CD4-positive, alpha-beta T cell treated with Interleukin-2 at 100 ng/mL for 4 hours (primary cell): ENCODE results near the gene KRT84.

Experiments
- DNase-seq: peaks from one replicate; pipeline ENCODE4 v3.0.0-alpha.2; 2020; ENCODE audit warnings: low spot score

The KRT84 gene

DNA sequence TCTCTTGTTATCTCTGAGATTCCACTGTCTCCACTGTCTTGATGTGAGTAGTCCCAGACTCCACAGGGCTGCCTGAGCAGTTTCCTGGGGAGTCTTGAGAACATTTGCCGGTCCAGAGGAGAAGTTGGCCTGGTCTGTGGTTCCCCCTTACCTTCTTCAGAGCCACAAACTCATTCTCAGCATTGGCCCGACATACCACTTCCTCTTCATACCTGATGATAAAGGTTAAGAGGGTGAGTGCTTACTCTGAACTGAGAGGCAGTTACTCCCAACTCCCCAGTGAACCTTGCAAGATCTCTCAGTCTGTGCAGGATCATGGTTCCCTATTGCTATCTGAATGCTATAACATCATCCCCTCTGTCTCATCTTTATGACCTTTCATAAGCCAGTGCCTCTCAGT lies 2.6 kb downstream of the KRT84 start:
- DNase-seq: no peak

- no peak for DNase-seq
Observed at GRCh38 chr12:52381206-52381605, 4.2 kb downstream of the KRT84 start.

DNA sequence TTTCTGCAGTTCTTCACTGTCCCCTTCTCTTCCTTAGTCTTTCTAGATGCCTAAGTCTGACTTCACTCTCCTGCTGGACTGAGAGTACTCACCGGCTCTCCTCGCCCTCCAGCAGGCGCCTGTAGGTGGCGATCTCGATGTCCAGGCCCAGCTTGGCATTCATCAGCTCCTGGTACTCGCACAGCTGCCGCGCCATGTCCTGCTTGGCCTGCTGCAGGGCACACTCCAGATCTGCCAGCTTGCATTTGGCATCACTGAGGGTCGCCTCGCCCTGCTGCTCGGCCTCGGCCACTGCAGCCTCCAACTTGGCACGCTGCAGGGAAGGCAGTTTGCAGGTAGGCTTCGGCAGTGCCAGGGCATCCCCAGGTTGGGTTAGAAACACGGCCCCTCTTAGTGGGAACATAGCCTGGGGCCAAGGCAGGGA lies 5.2 kb downstream of the KRT84 start:
- DNase-seq: no peak

DNA sequence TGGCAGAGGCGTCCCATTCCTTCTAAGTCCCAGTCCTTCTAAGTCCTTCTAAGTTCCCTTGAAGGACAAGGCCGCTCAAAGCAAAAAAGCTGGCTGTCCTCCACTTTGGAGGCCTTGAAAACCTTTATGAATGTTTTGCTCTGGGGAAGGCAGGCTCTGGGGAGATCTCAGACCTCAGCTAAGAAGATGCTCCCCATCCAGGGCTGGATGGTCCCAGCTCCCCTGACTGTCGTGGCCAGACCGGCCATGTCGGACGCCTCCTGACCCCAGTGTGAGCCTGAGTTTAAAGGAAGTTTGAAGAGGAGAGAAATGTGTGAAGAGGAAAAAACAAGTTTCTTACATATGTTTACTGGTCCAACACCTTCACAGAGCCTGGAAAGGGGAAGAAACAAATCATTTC lies 5.9 kb downstream of the KRT84 start:
- DNase-seq: no peak

GRCh38 chr12:52378091-52378490 lies 7.4 kb downstream of the KRT84 start:
- no peak for DNase-seq

GRCh38 chr12:52377266-52377665 lies 8.2 kb downstream of the KRT84 start:
- no peak for DNase-seq

DNA sequence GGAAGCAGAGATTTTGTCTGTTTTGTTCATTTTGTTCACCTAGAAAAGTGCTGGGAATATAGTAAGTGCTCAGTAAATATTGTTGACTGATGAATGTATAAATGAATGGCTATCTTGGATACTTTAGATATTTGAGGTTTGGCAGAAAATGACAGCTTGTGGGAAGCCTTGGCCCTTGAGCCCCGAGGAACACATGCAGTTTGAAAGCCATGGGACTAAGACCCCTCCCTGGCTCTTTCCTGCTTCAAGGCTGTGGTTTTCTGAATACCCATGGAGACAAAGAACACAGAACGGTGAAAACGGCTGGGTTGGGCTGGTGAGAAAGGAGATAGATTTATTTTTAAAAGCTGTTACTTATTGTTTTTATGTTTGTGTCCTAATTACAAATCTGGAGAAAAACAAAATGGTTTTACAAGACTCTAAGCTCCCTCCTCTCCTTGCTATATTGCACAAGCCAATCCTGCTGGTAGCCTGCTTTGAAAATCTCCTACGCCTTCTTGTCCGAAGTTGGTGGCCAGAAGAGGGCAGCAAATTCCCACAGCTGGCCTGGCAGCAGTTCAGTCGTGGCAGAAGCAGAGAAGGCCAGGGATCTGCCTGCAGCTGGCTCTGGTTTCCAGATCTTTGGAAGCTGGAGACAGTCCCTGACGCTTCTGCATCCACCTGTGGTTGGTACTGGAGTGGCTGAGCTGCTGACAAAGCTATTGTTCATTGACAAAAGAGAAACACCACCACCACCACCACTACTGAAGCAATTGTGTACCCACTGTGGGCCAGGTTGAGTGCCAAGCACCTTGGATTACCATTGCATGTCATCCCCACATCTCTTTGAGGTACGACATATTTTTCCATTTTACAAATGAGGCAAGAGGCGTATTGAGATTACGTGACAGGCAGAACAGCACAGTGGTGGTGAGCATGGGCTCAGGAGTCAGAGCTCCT lies 13.0 kb downstream of the KRT84 start:
- peak; percentile 47 for DNase-seq

DNA sequence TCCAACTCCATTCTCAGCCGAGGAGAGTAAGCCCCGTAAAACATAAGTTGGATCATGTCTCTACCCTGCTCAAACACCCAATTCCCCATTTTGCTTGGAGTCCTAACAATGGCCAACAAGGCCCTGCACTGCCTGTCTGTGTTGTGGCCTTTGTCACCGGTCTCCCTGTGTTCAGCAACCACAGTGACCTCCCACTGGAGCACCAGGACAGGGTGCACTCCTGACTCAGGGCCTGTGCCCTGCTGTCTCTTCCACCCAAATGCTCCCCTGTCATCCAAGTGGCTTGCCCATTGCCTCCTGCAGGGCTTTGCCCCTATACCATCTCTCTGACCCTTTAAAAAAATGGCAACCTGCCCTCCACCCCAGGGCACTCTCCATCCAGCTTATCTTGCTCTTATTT lies 13.7 kb downstream of the KRT84 start:
- DNase-seq: no peak

GRCh38 chr12:52370926-52371608 lies 14.4 kb downstream of the KRT84 start:
- DNase-seq: no peak

- no peak for DNase-seq
Observed at GRCh38 chr12:52369809-52370208, 15.6 kb downstream of the KRT84 start.

DNA sequence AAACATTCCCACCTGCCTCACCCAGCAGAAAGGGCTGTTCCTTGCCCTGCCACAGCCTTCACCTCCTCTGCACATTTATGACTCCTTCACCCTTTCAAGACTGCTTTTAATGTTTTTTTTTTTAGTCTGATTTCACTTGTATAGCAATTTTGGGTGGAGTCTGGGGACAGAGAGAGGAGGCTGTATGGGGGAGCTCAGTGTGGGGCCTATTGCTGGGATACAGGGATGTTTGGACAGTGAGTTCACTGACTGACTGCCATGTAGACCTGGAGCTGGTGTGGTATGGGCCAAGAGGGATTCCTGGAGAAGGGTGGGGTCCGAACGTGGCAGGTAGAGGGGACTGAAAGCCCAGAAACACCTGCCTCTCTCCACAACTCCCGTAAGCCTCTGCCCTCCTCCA lies 16.2 kb downstream of the KRT84 start:
- DNase-seq: no peak

DNA sequence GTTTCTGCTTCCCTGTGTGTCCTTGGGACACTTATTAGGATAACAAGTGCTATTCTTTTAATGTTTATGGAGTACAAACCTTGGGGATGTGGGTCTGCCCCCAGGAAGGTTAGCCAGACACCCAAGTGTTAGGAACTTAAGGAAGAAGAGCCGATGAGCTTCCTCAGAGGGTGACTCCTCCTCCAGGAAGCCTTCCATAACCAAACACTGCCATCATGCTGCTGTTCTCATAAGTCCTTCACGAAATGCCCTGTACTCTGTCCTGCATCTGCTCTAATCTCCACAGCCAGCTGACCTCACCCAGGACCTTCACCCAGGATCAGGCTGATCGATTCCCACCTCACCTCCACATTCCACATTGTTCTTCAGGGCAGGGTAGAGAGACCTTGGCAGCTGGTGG lies 16.9 kb downstream of the KRT84 start:
- no peak for DNase-seq

GRCh38 chr12:52367876-52368275 lies 17.6 kb downstream of the KRT84 start:
- DNase-seq: no peak

DNA sequence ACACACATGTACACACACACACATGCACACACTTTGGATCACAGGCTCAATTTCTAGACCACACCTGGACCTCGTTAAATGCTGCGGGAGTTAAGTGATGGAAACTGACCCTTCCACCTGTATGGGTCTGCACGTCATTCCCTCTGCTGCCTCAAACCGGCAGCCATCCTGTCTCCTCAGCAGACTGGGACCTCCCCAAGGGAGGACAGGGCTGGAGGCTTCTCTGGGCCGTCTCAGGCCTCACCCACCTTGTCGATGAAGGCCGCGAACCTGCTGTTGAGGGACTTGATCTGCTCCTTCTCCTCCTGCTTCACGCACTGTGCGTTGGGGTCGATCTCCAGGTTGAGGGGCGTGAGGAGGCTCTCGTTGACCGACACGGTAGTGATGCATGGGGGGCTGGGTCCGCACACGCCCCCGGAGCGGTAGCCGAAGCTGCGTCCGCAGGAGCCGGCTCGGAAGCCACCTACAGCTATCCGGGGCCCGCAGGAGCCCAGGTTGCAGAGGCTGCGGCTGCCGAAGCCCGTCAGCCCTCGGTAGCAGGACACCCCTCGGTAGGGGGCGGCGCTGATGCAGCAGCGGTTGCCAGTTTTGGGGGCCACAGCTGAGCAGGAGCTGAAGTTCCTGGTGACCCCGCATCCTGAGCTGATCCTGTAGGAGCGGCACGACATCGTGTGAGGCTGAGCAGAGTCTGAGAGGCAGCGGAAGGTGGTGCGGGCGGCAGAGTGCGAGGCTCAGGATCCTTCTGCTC lies 18.5 kb downstream of the KRT84 start, which contains the start of gene KRT85:
Gene KRT85, minus strand, starts transcription at position 744 of the 748 bp plus-strand sequence. Its CDS starts 76 bp downstream, at position 668.
- no peak for DNase-seq

- no peak for DNase-seq
Observed at GRCh38 chr12:52364901-52365489, 20.5 kb downstream of the KRT84 start.

DNA sequence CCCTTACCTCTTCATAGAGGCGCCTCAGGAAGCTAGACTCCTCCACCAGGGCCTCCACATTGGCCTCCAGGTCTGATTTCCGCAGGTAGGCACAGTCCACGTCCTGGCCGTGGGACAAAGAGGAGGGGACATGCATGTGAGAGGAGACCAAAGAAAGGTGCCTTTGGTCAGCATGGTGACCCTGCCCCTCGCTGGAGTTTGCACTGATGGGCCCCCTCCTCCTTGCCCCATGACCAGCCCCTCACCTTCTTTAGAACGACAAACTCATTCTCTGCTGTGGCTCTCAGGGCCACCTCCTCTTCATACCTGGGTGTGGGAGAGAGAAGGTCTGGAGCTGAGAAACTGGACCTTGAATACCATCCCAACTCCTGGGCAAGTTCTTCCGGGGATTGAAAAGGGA lies 21.4 kb downstream of the KRT84 start:
- no peak for DNase-seq

GRCh38 chr12:52363111-52363679 lies 22.3 kb downstream of the KRT84 start:
- DNase-seq: no peak

DNA sequence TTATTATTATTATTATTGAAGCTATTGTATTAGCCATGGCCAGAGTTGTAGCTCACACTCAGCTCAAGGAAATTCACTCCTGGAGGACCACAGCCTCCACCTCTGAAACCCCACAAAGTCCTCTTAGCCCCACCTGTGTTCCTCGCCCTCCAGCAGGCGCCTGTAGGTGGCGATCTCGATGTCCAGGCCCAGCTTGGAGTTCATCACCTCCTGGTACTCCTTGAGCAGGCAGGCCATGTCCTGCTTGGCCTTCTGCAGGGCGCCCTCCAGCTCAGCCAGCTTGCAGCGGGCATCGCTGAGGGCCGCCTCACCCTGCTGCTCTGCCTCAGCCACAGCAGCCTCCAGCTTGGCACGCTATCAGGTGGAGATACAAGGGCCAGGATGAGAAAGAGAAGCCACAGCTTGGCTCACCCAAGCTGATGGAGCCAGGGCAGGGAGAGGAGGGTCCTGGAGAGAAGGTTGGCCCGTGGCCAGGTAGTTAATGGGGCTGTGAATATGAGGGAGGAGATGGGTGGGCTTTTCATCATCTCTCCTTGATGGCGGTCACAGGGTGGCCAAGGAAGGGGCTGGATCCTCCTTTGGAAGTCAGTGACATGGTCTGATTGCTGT lies 23.2 kb downstream of the KRT84 start:
- DNase-seq: no peak

DNA sequence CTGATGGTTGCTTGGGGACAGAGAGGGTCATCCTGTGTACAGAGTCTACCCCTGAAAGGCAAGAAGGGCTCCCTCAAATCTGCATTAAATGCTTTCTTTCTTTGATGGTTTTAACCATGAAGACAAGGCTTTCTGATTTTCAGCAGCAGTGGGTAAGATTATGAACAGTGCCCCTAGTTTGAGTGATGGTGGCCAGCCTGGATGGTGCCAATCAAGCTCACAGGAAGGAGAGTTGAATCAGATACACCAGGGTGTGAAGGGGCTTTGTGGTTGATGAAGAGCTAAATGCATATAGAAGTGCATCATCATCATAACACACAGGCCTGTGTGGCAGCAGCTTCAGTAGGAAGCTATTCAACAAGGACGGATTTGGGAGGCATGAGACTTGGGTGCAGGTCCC lies 23.9 kb downstream of the KRT84 start:
- DNase-seq: no peak

DNA sequence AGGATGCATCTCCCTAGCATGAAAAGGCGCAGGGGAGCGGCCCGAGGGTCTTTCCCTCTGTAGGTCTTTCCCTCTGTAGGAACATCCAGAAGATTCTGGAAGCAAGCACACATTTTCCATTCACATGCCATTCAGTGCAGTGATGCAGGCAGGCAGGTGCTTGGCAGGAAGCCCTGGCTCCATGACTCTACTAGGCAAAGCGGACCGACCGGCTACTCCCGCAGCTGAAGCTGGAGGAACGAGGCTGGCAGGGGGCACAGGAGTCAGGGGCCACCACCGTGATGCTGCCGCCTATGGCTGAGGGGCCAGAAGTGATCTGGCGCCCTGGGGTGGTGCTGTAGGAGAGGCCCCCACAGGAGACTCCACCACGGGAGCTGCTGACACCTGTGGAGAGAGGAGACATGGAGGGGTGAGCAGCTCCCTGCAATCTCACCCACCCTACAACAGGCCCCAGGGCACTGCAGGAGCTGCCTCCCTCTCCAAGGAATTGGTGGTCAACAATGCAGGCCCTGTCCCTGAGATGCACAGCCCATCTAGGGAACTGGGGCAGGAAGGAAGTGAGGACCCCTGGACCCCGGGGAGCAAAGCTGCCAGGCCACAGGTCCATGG lies 24.7 kb downstream of the KRT84 start:
- no peak for DNase-seq

DNA sequence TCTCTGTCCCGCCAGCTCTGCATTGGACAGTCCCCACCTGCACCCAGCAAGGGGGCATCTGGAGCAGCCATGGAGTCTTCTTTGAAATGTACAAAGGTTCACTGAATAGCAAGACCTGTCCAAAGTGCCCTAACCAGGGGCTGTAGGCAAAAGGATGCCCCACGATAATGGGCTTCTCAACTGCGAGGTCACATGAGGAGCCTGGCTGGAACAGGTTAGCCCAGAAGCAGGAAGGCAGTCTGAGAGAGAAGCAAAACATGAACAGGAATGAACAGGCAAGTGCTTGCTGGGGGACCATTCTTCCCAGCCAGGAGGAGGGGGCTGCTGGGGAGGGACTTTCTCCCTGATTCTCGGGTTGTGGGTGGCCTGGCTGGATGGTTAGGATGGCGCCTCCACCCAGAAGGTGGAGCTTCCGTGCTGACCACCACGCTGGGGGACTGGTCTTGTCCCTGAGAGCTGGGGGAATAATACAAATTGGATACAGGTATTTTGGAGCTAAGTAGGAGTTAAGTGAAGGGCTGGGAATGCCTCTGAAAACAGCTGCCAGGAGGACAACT lies 25.3 kb downstream of the KRT84 start:
- no peak for DNase-seq
